ENCODE measurements around the gene SLC30A10.
"Not testable (repeated sequence)": the region's sequence is repeated elsewhere in the genome, so short reads cannot be mapped to it uniquely, and the experiment has no call there.

Gene SLC30A10

GRCh38 chr1:219902951-219903350 lies 25.4 kb downstream of the SLC30A10 start:
- no peak for DNase-seq
- intact Hi-C loops (cut with DNase I), result no loop called here

GRCh38 chr1:219900882-219901281 lies 27.5 kb downstream of the SLC30A10 start:
- intact Hi-C loops (cut with DNase I), result no loop called here
- no peak for DNase-seq

- no peak for DNase-seq
- intact Hi-C loops (cut with DNase I), result no loop called here
Measured at GRCh38 chr1:219900201-219900600, 28.2 kb downstream of the SLC30A10 start.

GRCh38 chr1:219898375-219898774 lies 30.0 kb downstream of the SLC30A10 start:
- DNase-seq, result no peak
- intact Hi-C loops (cut with DNase I), result no loop called here

GRCh38 chr1:219897914-219898313 lies 30.4 kb downstream of the SLC30A10 start:
- intact Hi-C loops (cut with DNase I), result no loop called here
- no peak for DNase-seq

GRCh38 chr1:219892271-219892670 lies 36.1 kb downstream of the SLC30A10 start:
- DNase-seq; intact Hi-C loops (cut with DNase I): not testable (repeated sequence)

GRCh38 chr1:219891846-219892245 lies 36.5 kb downstream of the SLC30A10 start:
- DNase-seq; intact Hi-C loops (cut with DNase I): not testable (repeated sequence)

GRCh38 chr1:219888667-219889066 lies 39.7 kb downstream of the SLC30A10 start:
- DNase-seq; intact Hi-C loops (cut with DNase I): not testable (repeated sequence)

- DNase-seq, result no peak
- intact Hi-C loops (cut with DNase I), result no loop called here
Measured at GRCh38 chr1:219885680-219886079, 42.7 kb downstream of the SLC30A10 start.

- no peak for DNase-seq
Measured at GRCh38 chr1:219883400-219884332, 44.7 kb downstream of the SLC30A10 start.

GRCh38 chr1:219882755-219883154 lies 45.6 kb downstream of the SLC30A10 start:
- intact Hi-C loops (cut with DNase I), result no loop called here
- no peak for DNase-seq

More at GRCh38 chr1:219883400-219884332, 44.7 kb downstream of the SLC30A10 start:
- intact Hi-C loops (cut with DNase I), result no loop called here

- DNase-seq, result peak in 4 of 42 donors; percentile 8 to 37 (median 12)
- intact Hi-C loops (cut with DNase I), result no loop called here
Measured at GRCh38 chr1:219882096-219882495, 46.3 kb downstream of the SLC30A10 start.

GRCh38 chr1:219880765-219881457 lies 47.4 kb downstream of the SLC30A10 start:
- DNase-seq, result no peak
- intact Hi-C loops (cut with DNase I), result no loop called here

GRCh38 chr1:219876798-219877209 lies 51.6 kb downstream of the SLC30A10 start:
- intact Hi-C loops (cut with DNase I), result no loop called here

GRCh38 chr1:219875860-219876259 lies 52.5 kb downstream of the SLC30A10 start:
- no peak for DNase-seq
- intact Hi-C loops (cut with DNase I), result no loop called here

More at GRCh38 chr1:219876798-219877209, 51.6 kb downstream of the SLC30A10 start:
- DNase-seq, result no peak

GRCh38 chr1:219872538-219872937 lies 55.8 kb downstream of the SLC30A10 start:
- DNase-seq; intact Hi-C loops (cut with DNase I): not testable (repeated sequence)

GRCh38 chr1:219871427-219872057 lies 56.8 kb downstream of the SLC30A10 start:
- DNase-seq, result no peak
- intact Hi-C loops (cut with DNase I), result no loop called here

GRCh38 chr1:219868615-219869014 lies 59.7 kb downstream of the SLC30A10 start:
- DNase-seq; intact Hi-C loops (cut with DNase I): not testable (repeated sequence)
